Retina (tissue), 1 donor: ENCODE results near the gene PEX6.
A peak's percentile ranks its signal among the peaks of the same experiment; 100 is the strongest.
"Not testable (repeated sequence)": the region's sequence is repeated elsewhere in the genome, so short reads cannot be mapped to it uniquely, and the experiment has no call there.

Source experiments
- DNase-seq: peaks from one replicate; pipeline ENCODE4 v3.0.0-alpha.2; 2016

PEX6 gene

DNA sequence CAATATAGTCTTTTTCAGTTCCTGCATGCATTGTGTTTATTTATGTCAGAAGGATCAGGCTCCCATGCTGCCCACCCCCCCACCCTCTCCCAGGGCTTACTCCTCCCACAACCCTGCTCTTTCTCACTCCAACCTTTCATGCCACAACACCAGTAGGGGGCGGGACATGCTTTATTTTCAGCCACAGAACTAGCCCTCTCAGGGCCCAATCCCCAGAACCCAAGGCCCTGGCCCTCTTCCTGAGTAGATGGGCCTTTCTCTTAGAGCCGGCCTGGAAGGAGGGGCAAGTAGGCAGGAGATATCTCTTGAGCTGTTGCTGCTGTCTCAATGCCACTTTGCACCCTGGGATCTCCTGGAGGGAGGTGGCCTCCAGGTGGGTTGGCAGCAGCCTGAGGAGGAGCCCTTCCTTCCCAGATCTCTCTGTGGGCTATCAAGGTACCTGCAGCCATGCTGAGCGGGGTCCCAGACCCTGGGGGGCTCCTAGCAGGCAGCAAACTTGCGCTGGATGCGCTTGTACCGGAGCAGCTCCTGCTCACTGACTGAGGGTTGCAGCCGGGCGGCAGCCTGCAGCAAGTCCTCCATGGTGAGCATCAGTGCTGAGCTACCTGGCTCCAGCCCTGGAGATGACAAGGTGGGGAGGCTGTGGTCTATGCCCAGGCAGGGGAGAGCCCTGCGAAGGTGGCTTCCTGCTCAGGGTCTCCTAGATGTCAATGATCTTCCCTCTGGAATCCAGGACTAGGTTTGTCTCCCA lies 15.0 kb downstream of the PEX6 start:
- no peak for DNase-seq

DNA sequence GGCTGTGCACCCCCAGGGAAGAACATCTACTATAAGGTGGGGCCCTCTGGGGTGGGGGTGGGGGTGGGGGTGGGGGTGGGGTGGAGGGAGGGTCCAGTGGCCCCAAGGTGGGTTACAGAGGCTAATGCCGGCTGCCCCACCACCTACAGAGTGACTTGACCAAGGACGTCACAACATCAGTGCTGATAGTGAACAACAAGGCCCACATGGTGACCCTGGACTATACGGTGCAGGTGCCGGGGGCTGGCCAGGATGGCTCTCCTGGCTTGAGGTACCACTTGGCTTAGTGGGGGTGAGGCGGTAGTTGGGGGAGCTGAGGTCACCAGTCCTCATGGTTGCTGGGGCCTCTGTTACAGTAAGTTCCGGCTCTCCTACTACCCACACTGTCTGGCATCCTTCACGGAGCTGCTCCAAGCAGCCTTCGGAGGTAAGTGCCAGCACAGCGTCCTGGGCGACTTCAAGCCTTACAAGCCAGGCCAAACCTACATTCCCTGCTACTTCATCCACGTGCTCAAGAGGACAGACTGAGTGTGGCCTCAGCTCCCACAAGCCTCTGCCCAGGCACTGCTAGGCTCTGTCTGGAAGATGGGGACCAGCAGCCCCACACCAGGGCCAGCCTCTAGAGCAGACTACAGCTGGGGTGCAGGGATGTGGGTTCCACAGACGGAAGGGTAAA lies 15.7 kb downstream of the PEX6 start:
- no peak for DNase-seq

DNA sequence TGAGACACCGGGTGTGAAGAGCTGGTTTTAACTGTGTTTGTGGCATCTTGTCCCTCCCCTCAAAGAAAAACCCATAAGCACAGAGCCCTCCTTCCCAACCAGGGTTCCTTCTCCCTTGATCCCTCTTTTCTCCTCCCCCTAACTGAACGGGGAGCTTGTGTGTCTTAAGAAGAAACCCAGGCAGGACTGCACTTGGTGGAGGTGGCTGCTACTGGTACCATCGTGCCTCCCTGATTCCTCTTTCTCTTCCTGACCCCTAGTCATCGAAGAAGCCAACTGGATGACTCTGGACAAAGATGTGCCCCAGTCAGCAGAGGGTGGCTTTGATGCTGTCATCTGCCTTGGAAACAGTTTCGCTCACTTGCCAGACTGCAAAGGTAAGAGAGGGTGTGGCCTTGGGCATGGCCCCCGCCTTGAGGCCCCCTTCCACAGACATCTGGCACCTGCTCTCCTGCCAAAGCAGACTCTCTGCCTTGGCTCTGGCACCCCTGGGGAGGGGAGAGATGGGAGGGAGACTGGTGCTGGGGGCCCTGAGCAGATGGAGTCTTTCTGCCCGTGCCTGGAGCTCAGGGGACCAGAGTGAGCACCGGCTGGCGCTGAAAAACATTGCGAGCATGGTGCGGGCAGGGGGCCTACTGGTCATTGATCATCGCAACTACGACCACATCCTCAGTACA lies 16.3 kb downstream of the PEX6 start:
- DNase-seq, result no peak

DNA sequence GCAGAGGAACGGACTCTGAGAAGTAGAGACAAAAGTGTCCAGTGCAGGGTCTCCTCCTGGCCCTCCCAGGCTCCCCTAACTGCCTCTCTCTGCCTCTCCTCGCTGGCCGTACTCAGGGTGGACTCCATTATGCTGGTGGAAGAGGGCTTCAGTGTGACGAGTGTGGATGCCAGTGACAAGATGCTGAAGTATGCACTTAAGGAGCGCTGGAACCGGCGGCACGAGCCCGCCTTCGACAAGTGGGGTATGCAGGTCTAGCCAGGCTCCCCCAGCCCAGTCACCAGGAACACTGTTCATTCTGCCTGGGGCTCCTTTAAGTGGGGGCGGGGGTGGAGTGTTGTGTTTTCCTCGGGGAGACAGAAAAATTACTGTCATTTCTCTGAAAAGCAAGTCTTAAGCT lies 16.9 kb downstream of the PEX6 start:
- no peak for DNase-seq

DNA sequence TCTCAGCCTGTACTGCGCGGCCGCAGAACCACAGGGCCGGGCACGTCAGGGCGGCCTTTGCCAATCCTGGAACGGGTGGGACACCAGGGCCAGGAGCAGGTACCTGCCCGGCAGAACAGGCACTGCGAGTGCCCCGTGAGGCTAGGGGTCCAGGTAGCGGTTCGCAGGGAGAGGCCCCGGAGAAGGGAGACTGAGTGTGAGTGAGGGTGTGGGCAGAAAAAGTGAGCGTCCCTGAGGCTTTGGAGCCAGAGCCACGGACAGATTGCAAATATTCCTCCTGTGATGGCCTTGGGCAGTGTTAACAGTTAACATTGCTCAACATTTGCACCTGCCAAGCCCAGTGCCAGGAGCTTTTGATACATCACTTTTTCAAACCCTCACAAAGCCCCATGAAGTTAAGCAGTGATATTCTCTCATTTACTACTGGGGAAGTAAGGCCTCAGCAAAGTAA lies 17.9 kb downstream of the PEX6 start:
- DNase-seq, result no peak

DNA sequence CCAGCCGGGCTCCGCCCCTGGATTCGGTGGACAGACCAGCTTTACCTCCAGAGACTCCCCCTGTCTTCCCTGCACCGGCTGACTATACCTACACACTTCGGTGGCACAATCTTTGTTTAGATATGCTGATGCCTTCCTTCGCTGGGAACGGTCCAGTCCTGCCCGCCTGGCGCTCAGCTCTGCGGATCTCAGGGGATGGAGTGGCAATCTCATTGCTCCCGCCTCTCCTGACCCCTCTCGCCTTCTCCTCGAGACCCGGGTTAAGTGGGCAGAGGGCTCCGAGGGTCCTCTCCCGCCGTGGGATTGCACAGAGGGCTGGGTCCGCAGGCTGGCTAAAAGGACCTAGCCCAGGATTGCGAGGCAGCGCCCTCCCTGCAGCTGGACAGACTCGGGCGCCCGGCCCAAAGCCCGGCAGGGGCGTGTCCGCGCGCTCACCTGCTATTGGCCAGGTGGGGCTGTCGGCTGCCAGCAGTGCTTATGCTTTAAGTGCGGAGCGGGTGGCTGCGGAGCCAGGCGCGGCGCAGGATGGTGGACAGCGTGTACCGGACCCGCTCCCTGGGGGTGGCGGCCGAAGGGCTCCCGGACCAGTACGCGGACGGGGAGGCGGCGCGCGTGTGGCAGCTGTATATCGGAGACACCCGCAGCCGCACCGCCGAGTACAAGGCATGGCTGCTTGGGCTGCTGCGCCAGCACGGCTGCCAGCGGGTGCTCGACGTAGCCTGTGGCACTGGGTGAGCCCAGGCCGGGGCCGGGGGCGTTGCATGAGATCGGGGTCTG lies 18.6 kb downstream of the PEX6 start, which contains the start of gene GNMT:
GNMT (plus strand) TSS at position 512 of the 777 bp plus-strand sequence; CDS start at position 526, 14 bp downstream.
- DNase-seq, result peak; percentile 78

DNA sequence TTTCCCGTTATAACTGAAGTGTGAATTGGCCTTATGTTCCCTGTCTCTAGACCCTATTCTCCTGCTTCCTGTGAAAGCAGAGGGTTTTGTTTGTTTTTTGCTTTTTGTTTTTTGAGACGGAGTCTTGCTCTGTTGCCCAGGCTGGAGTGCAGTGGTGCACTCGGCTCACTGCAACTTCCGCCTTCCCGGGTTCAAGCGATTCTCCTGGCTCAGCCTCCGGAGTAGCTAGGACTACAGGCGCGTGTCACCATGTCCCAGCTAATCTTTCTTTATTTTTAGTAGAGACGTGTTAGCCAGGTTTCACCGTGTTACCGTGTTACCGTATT lies 19.1 kb downstream of the PEX6 start:
- no peak for DNase-seq

DNA sequence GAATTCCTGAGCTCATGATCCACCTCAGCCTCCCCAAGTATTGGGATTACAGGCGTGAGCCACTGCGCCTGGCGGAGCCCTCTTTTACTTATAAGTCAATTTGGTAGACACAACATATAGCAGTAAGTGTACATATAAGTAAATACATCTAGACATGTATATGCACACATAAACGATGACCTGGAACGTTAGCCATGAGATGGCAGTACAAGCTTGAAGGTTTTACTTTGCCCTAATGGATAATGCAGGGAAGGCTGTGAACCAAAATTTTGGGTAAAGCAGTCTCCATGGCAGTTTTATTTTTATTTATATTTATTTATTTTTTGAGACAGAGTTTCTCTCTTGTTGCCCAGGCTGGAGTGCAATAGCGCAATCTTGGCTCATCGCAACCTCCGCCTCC lies 20.9 kb downstream of the PEX6 start:
- no peak for DNase-seq

DNA sequence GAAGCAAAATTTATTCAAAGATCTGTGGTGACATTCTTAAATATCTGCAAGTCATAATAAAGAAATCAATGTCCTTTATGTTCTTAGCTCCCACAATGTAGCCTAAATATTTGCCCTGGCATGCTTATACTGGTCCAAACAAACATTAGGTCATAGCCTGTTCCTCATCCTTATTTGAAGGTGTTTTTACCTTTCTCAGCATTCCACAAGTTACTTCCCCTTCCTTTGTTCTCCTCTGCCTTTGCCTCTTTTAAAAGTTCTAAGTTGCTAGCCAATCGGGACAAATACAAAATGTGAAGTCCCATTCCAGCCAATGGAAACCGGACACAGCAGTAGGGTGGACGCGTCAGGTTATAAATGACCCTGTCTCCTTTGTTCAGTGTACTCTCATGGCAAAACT lies 24.6 kb downstream of the PEX6 start:
- not testable (repeated sequence) for DNase-seq

DNA sequence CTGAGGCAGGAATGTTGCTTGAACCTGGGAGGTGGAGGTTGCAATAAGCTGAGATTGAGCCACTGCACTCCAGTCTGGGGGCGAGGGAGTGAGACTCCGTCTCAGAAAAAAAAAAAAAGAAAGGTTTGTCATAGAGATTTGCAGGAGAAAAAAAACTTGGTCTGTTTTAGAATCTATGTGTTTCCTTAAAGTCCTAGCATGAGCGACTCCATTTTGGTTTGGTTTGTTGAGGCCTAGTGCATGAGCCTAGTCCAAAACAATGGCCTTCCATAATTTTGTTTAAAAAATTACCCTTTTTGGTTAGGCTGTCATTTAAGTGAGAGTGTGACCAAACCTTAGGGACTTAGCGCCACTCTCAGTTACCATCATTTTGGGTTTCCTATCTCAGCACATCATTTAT lies 26.6 kb downstream of the PEX6 start:
- DNase-seq, result no peak

DNA sequence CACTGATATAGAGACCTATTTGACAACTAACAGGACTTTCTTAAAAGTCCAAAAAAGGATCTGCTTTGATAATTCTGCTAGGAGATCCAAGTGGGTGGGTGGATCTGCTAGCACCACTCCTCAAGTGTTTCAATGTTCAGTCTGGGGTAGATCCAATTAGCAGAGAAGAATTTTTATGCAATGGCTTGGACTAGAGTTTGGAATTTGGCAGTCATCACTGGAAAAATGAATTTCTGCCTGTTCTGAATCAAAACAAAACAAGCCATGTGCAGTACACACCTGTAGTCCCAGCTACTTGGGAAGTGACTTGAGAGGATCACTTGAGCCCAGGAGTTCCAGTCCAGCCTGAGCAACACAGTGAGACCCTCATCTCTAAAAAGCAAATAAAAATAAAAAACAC lies 31.0 kb downstream of the PEX6 start:
- DNase-seq, result no peak

DNA sequence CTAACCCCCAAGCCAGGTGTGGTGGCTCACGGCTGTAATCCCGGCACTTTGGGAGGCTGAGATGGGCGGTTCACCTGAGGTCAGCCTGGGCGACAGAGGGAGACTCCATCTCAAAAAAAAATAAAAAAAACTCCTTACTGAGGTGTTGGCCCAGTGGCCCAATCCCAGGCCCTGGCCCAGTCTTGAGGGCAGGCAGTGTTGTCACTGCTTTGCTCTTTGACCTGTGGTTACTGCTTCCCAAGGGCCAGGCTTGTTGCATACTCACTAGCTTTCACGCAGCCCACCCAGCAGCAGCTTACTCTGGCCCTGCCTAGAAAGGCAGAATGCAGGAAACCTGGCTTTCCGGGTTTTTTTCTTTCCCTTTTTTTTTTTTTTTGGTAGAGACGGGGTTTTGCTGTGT lies 36.5 kb downstream of the PEX6 start:
- no peak for DNase-seq

DNA sequence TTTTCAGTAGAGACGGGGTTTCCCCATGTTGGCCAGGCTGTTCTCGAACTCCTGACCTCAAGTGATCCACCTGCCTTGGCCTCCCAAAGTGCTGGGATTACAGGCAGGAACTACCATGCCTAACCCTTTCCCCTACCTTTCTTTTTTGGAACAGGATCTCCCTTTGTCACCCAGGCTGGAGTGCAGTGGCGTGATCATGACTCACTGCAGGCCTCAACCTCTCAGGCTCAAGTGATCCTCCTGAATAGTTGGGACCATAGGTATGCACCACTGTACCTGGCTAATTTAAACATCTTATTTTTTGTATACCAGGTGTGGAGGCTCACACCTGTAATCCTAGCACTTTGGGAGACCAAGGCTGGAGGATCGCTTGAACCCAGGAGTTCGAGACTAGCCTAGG lies 37.6 kb downstream of the PEX6 start:
- not testable (repeated sequence) for DNase-seq

DNA sequence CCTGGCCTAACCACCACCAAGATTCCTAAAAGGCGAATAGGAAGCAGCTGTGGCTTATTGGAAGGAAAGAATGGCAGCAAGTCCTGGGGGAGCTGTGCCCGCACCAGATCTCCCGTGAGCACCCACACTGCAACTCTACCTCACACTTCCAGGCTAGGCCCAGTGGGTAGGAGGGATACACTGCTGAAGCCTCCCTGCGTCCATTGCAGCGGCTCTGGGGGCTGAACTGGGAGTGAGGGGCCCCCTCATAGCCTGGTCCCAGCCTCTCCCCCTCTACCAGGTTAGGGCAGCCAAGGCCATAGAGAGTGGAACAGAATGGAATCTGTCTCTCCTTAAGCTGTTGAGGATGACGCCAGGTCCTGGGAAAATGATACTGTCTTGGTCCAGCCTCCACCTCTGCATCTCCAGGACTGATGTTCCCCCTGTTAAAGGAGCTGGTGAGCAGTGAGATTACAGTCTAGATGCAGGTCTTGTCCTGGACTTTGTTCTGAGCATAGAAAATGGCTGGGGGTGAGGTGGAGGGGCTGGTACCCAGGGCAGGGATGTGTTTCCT lies 38.4 kb downstream of the PEX6 start:
- no peak for DNase-seq

DNA sequence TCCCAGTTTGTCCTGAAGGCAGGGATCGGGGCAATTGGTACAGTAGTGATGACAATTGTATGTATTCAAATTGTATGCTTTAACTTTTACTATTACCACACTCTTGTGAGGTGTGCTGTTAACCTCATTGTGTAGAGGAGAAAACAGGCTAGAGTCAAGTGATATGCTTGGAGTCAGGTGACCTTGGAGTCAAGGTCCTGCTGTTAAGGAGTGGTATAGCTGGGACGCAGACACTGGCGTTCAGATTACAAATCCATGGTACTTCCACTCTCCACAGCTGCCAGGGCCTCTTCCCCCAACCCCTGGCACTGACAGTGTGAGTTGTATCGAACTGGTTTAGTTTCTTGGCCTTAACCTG lies 39.2 kb downstream of the PEX6 start:
- DNase-seq, result no peak

DNA sequence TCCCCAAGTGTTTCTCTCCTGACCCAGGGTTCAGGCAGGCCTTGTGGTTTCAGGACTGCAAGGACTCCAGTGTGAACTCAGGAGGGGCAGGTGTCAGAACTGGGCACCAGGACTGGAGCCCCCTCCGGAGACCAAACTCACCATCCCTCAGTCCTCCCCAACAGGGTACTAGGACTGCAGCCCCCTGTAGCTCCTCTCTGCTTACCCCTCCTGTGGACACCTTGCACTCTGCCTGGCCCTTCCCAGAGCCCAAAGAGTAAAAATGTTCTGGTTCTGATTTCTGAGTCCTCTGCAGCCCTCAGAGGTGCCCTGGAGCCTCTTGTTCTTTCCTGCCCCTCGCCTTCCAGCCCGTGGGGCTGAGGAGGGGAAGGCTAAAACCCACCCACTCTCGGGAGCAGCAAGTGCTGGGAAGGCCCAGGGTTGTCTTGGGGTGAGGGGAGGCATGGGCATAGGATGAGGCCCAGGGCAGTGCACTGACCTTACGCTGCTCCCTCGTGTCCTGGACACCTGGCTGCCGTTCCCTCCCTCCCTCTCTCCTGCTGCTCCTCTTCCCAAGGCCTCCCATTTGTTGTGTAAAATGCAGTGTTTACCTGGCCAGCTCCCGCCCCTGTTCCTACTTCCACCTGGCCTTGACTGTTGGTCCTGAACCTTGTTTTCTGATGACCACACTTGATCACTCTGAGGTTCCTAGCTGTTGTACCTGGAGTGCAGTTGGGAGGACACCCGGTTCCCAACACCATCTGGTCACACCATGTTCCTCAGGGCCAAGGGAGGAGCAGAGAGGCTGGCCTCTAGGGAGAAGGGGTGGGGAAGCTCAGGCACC lies 39.8 kb downstream of the PEX6 start:
- no peak for DNase-seq

DNA sequence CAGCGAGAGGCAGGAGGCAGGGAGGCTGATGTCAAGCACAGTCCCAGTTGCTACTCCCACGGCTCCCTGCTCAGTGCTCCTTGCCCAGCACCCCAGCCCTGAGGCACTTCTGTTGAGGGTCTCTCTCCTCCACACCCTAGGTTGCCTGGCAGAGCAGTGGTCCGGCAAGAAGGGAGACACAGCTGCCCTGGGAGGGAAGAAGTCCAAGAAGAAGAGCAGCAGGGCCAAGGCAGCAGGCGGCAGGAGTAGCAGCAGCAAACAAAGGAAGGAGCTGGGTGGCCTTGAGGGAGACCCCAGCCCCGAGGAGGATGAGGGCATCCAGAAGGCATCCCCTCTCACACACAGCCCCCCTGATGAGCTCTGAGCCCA lies 40.6 kb downstream of the PEX6 start:
- DNase-seq, result no peak

DNA sequence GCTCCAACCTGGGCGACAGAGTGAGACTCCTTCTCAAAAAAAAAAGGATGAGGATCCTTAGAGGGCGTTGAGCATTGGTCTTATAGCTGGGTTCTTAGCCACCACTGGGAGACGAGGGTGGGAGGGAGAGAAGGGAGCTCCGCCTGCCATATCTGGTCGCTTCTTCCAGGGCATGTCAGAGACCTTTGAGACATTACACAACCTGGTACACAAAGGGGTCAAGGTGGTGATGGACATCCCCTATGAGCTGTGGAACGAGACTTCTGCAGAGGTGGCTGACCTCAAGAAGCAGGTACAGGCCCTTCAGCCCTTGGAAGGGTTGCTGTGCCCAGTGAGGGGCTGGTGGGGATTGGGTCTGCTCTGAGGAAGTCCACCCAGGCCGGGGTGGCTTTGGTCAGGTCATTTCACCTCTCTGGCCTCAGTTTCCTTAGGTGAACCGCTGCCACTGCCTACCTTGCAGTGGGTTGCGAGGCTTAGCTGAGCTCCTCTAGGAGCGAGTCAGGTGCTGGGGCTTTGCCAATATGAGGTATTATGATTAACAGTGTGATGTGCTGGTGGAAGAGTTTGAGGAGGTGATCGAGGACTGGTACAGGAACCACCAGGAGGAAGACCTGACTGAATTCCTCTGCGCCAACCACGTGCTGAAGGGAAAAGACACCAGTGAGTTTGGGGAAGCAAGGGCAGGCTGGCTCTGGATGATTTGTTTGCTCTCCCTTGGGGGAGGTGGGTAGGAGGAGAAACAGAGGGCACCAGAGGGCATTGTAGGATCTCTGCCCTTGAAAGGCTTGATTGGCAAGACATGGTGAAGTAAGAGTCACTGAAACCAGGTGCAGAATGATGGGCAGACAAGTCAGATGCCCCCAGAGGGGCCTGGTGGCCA lies 41.2 kb downstream of the PEX6 start:
- DNase-seq, result no peak

DNA sequence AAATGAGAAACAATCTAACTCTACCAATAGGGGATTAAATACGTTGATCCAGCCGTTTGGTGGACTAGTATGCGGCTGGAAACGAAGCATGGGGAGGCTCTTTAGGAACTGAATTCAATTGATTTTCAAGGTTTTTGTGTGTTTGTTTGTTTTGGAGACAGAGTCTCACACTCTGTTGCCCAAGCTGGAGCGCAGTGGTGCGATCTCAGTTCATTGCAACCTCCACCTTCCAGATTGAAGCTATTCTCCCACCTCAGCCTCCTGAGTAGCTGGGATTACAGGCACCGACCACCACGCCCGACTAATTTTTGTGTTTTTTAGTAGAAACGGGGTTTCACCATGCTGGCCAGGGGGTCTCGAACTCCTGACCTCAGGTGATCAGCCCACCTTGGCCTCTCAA lies 42.6 kb downstream of the PEX6 start:
- no peak for DNase-seq

DNA sequence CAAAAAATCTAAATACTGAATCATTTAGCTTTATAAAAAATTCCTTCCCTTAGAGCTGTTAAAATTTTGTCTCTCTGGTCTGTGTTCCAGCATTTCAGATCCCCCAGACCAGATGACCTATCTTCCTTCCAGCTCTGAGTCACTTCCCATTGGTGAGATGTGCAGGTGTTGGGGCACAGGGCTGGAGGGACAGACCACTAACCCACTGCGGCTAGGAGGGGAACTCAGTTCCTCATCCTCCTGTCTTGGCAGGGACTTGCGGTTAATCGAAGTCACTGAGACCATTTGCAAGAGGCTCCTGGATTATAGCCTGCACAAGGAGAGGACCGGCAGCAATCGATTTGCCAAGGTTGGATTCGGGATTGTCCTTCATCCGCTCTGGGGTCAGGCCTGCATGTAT lies 43.7 kb downstream of the PEX6 start:
- DNase-seq, result no peak

DNA sequence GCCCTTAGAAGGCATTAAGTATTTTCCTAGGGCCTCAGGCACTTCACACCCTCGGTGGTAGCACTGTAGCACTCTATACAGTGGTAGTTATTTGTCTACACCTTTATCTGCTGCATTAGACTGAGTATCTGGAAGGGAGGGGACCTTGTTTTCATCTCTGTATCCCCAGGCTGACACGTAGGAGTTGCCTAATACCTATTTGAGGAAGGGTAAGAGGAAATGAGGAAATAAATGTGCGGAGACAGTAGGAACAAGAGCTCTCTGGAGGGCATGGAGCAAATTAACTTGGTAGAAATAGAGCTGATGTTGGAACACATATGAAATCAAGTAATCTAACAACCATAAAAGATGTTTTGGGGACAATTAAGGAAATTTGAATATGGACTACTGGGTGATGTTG lies 45.8 kb downstream of the PEX6 start:
- no peak for DNase-seq
